WERI-Rb-1 (cell line): Measurements from ENCODE around the gene NEO1.

Experiments
- DNase-seq: peaks from one replicate; pipeline ENCODE4 v3.0.0-alpha.2; 2020
- H3K27ac ChIP-seq: fragments of 250-450 bp; sonication (Bioruptor Pico); 2 replicates; pipeline ENCODE4 v1.5.1; 2020; ENCODE audit warnings: mild to moderate bottlenecking, moderate library complexity
- H3K27me3 ChIP-seq: fragments of 250-450 bp; sonication (Bioruptor Pico); 2 replicates; pipeline ENCODE4 v1.5.1; 2021; ENCODE audit warnings: mild to moderate bottlenecking, low read depth, moderate library complexity; ENCODE audit not compliant: insufficient read depth, severe bottlenecking
- H3K36me3 ChIP-seq: fragments of 250-450 bp; sonication (Bioruptor Pico); 2 replicates; pipeline ENCODE4 v1.5.1; 2020; ENCODE audit warnings: mild to moderate bottlenecking, moderate library complexity
- H3K4me3 ChIP-seq: 2 replicates; pipeline ENCODE4 v1.5.1; 2011; ENCODE audit warnings: low read depth, mild to moderate bottlenecking, control low read depth, low read length
- H3K9me3 ChIP-seq: fragments of 250-450 bp; sonication (Bioruptor Pico); 2 replicates; pipeline ENCODE4 v1.5.1; 2021; ENCODE audit warnings: mild to moderate bottlenecking, moderate library complexity; ENCODE audit not compliant: severe bottlenecking
- TF ChIP-seq, protein P1 (sequence below): IDR thresholded peaks from 2 replicates; pipeline ENCODE4 v1.5.1; 2011; ENCODE audit warnings: low read depth, mild to moderate bottlenecking, control low read depth, inconsistent platforms, low read length

NEO1 gene

DNA sequence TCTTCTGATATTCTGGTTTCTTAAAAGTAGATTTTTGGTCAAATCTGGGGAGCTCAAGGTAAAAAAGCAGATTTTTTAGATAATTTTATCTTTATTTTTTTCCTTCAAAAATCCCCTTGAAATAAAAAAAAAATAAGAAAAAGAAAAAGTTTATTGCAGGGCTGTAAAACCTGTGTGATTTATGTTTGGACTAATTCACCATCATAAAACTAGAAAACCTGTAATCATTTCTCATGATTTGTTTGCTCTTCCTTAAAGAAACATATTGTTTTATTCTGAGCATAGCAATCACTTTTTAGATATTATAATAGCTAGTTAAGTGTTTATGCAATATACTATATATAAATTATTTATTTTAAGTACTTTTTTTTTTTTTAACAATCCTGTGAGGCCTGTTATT lies 68.0 kb downstream of the NEO1 start:
- TF ChIP-seq, protein P1, sequence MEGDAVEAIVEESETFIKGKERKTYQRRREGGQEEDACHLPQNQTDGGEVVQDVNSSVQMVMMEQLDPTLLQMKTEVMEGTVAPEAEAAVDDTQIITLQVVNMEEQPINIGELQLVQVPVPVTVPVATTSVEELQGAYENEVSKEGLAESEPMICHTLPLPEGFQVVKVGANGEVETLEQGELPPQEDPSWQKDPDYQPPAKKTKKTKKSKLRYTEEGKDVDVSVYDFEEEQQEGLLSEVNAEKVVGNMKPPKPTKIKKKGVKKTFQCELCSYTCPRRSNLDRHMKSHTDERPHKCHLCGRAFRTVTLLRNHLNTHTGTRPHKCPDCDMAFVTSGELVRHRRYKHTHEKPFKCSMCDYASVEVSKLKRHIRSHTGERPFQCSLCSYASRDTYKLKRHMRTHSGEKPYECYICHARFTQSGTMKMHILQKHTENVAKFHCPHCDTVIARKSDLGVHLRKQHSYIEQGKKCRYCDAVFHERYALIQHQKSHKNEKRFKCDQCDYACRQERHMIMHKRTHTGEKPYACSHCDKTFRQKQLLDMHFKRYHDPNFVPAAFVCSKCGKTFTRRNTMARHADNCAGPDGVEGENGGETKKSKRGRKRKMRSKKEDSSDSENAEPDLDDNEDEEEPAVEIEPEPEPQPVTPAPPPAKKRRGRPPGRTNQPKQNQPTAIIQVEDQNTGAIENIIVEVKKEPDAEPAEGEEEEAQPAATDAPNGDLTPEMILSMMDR: no peak
- H3K36me3 ChIP-seq: peaks cover 29% of the 10 kb centered on the region
- H3K27ac ChIP-seq: no peak overlapping the region
- DNase-seq: no peak
- no peaks in the 10 kb centered on the region for H3K9me3 ChIP-seq
- no peak overlapping the region for H3K4me3 ChIP-seq
- no peaks in the 10 kb centered on the region for H3K27me3 ChIP-seq

DNA sequence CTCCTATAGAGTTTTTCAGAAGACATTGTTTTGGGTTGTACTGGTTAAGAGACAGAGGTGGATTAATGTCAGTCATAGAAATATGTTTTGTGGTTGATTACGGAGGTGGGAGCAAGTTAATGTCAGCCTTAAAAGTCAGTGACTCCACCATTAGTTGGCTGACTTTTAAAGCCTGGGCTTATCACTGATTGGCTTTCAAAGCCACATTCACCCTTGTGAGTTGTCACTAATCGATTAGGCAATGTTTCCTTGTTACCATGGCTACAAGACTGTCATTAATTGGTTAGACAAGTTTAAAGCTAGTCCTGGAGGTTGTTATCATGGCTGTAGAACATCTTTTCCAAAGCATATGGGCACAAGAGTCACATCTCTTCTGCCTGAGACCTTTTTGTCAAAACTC lies 73.0 kb downstream of the NEO1 start:
- peaks cover 27% of the 10 kb centered on the region for H3K36me3 ChIP-seq
- DNase-seq: no peak
- no peak overlapping the region for H3K4me3 ChIP-seq
- H3K27me3 ChIP-seq: no peaks in the 10 kb centered on the region
- no peak overlapping the region for H3K27ac ChIP-seq
- TF ChIP-seq, protein P1: no peak
- no peaks in the 10 kb centered on the region for H3K9me3 ChIP-seq

DNA sequence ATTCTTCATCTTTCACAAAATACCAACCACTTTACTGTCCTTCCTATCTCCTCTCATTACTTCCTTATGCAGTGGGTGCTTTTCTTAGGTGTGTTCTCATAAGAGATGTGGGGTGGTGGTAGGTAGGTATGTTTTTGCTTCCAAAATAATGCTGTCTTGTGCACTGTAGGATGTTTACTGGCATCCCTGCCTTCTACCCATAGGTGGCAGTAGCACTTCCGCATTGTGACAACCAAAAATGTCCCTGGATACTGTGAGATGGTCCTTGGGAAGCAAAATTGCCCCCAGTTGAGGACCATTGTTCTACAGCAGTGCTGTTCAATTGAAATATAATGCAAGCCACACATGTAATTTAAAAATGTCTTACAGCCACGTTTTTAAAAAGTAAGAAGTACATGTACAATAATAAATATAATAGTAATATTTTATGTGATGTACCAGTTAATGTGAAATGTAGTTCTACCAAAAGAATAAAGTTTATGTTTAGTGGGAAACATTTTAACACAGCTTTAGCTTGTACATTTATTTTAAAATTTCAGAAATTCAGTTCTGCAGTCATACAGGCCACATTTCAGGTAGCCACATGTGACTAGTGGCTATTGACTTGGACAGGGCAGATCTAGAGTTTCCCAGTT lies 75.2 kb downstream of the NEO1 start:
- TF ChIP-seq, protein P1: peak; percentile 88
- no peak overlapping the region for H3K27ac ChIP-seq
- peak; percentile 45 for DNase-seq

DNA sequence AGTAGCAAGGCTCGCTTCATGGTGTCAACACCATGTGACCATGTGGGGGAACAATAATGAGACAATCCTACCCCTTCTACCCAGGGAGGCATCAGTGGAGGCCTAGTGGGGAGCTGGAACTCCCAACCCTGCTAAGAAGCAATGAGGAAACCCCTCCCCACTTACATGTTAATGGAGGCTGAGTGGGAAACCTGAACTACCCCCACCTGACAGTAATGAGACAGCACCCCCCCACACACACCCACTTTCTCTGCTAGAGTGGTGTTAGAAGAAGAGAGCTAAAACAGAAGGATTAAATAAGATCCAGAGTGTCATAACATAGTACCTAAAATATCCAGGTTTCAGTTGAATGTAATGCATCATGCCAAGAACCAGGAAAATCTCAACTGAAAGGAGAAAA lies 78.6 kb downstream of the NEO1 start:
- Histone ChIP-seq H3K27me3 (no peaks in the 10 kb centered on the region), H3K27ac (no peak overlapping the region), H3K36me3 (peaks cover 25% of the 10 kb centered on the region), H3K9me3 (no peaks in the 10 kb centered on the region), H3K4me3 (no peak overlapping the region)
- no peak for DNase-seq
- TF ChIP-seq, protein P1: no peak

More for the DNA sequence above, 75.2 kb downstream of the NEO1 start:
- H3K4me3 ChIP-seq: no peak overlapping the region
- H3K27me3 ChIP-seq: no peaks in the 10 kb centered on the region
- H3K9me3 ChIP-seq: no peaks in the 10 kb centered on the region
- H3K36me3 ChIP-seq: peaks cover 32% of the 10 kb centered on the region

DNA sequence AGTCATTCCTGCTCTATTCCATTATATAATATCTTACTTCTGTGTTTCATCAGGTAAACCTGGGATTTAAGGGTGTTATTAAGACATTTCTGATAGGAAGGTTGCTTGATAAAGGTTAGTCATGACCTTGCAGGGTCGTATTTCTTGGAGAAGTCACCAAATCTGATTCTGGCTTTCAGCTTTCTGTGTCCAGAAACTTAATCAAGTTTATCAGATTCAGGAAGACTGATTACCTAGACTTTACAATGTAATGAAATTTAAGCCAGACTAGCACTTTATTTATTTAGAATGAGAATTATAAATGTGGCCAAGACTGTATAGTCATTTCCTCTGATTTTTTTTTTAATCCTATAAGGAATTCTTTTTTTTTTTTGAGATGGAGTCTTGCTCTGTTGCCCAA lies 81.9 kb downstream of the NEO1 start:
- Histone ChIP-seq H3K4me3 (no peak overlapping the region), H3K27ac (no peak overlapping the region), H3K36me3 (peaks cover 34% of the 10 kb centered on the region), H3K9me3 (no peaks in the 10 kb centered on the region), H3K27me3 (no peaks in the 10 kb centered on the region)
- no peak for DNase-seq
- TF ChIP-seq, protein P1: no peak
